ENCODE data around the gene DCTPP1.

DNA sequence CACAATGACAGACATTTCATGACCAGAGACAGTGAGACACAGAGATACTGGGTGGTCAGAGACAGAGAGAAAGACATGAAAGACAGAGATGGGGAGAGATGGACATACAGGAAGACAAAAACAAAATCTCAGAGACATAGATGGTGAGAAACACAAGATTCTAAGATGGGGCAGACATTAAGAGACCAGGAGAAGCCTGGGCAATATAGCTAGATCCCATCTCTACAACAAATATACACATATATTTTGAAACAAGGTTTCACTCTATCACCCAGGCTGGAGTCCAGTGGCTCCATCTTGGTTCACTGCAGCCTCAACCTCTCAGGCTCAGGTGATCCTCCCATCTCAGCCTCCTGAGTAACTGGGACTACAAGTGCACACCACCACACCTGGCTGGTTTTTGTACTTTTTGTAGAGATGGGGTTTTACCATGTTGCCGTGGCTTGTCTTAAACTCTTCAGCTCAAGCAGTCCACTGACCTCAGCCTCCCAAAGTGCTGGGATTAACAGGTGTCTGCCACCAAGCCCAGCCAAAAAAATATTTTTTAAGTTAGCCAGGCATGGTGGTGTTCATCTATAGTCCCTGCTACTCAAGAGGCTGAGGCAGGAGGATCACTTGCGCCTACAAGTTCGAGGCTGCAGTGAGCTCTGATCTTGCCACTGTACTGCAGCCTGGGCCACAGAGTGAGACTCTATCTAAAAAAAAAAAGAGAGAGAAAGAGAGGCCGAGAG lies 49.6 kb downstream of the DCTPP1 start:
- TF ChIP-seq, protein P1, sequence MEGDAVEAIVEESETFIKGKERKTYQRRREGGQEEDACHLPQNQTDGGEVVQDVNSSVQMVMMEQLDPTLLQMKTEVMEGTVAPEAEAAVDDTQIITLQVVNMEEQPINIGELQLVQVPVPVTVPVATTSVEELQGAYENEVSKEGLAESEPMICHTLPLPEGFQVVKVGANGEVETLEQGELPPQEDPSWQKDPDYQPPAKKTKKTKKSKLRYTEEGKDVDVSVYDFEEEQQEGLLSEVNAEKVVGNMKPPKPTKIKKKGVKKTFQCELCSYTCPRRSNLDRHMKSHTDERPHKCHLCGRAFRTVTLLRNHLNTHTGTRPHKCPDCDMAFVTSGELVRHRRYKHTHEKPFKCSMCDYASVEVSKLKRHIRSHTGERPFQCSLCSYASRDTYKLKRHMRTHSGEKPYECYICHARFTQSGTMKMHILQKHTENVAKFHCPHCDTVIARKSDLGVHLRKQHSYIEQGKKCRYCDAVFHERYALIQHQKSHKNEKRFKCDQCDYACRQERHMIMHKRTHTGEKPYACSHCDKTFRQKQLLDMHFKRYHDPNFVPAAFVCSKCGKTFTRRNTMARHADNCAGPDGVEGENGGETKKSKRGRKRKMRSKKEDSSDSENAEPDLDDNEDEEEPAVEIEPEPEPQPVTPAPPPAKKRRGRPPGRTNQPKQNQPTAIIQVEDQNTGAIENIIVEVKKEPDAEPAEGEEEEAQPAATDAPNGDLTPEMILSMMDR (IDR thresholded peaks at IDR 0.05) = no peak
- TF ChIP-seq POLR2A (IDR thresholded peaks at IDR 0.05) = no peak
